NK-92 (cell line): ENCODE results near the gene CLIC6.
"Not testable (repeated sequence)": the region's sequence is repeated elsewhere in the genome, so short reads cannot be mapped to it uniquely, and the experiment has no call there.

Experiments used
- DNase-seq: peaks from one replicate; lab custom pipeline; 2025; ENCODE audit not compliant: unreplicated experiment; lab: John Stamatoyannopoulos, UW

The CLIC6 gene

DNA sequence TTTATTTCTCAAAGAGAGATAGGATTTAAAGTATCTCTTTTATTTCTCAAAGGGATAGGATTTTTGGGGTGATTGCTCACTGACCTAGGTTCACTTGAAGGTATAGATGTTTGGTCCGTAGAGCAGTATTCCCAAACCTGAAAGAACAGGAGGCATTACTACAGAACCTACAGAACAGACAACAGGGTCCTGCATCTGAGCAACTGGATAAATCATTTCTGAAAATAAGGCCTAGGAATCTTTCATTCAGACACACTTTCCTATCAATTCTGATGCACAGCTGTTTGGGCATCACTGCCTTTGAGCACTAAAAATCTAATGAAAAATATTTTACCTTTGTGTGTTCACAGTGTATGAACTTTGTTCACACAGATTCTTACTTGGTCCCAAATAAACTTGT, 17.2 kb upstream of the CLIC6 start:
- no peak for DNase-seq

- DNase-seq, result no peak
Observed at GRCh38 chr21:34653522-34653921, 15.3 kb upstream of the CLIC6 start.

GRCh38 chr21:34661848-34662247, 6.9 kb upstream of the CLIC6 start:
- no peak for DNase-seq

- DNase-seq, result no peak
Observed at GRCh38 chr21:34667761-34668160, 1.0 kb upstream of the CLIC6 start.

- no peak for DNase-seq
Observed at GRCh38 chr21:34669149-34669879, 520 bp downstream of the CLIC6 start.

DNA sequence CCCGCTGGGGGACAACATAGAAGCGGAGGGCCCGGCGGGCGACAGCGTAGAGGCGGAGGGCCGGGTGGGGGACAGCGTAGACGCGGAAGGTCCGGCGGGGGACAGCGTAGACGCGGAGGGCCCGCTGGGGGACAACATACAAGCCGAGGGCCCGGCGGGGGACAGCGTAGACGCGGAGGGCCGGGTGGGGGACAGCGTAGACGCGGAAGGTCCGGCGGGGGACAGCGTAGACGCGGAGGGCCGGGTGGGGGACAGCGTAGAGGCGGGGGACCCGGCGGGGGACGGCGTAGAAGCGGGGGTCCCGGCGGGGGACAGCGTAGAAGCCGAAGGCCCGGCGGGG, 1.1 kb downstream of the CLIC6 start:
- DNase-seq, result not testable (repeated sequence)

GRCh38 chr21:34670220-34670961, 1.6 kb downstream of the CLIC6 start:
- no peak for DNase-seq

DNA sequence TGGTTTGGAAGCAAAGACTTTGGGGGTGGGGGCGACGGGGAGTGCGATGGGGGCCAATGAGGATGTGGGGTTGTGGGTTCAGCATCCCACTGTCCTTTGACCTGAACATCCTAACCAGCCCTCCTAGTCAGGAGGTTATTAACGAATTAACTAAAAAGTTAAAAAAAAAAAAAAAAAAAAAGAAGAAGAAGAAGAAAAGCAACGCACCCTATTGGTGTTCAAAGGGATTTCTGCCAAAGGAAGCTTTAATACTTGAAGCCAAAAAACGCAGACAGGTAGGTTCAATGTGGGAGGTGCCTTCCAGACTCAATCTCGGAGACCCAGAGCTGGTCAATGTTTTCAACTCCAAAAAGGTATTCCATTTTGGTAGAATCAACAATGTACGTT, 2.2 kb downstream of the CLIC6 start:
- no peak for DNase-seq

- DNase-seq, result no peak
Observed at GRCh38 chr21:34671462-34671861, 2.7 kb downstream of the CLIC6 start.

DNA sequence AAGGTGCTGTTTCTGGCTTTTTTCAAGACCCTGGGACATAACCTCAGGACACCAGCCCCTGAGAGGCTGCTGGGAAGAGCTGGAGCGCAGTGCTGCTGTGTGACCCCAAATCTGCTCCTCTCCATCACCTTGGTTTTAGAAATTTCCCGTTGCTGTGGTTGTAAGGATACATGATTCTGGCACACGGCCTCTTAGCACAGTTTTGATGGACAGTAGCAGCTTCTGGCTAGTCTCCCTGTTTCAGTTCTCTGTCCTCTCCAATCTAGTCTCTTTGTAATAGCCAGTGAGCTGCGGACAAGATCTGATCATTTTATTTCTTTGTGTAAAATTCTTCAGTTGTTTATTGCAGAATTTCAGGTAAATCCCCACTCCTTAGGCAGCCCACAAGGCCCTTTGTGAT, 3.1 kb downstream of the CLIC6 start:
- no peak for DNase-seq

DNA sequence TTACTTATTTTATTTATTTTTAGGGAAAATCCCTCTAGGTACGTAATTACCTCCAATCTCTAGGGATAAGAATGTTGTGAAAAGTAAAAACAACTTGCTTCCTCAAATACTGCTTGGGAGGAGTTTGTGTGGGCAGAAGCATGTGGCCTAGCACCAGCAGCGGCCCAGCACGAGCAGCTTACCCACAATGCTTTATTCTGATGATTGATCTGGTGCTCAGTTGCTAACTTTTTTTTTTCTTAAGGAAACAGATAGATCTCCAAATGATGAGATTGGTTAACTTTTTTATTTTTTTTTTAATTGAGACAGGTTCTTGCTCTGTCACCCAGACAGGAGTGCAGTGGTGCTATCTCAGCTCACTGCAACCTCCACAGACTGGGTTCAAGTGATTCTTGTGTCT, 4.2 kb downstream of the CLIC6 start:
- no peak for DNase-seq

DNA sequence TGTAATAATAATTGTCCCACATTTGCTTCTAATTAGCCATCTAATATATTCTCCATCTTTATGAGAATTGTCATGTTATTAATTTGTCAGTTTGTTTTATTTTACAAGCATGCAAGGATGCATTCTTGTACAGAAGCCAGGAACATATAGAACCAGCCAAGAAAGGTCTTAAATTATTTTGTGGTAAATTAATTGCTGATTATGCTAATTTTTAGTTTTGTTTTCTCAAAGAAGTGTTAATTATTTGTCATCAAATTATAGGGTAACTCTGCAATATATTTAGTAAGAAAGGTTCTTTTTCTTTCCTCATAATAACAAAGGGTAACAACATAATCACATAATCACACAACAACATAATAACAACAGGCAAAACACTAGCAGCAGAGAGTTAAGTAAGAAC, 5.7 kb downstream of the CLIC6 start:
- DNase-seq, result no peak

- no peak for DNase-seq
Observed at GRCh38 chr21:34675871-34676270, 7.1 kb downstream of the CLIC6 start.

DNA sequence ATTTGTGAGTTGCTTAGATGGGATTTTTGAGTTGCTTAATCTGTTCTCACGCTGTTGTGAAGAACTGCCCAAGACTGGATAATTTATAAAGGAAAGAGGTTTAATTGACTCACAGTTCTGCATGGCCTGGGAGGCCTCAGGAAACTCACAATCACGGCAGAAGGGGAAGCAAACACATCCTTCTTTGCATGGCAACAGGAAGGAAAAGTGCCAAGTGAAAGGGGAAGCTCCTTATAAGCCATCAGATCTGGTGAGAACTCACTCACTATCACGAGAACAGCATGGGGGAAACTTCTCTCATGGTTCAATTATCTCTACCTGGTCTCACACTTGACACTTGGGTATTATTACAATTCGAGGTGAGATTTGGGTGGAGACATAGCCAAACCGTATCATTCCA, 10.3 kb downstream of the CLIC6 start:
- DNase-seq, result no peak

DNA sequence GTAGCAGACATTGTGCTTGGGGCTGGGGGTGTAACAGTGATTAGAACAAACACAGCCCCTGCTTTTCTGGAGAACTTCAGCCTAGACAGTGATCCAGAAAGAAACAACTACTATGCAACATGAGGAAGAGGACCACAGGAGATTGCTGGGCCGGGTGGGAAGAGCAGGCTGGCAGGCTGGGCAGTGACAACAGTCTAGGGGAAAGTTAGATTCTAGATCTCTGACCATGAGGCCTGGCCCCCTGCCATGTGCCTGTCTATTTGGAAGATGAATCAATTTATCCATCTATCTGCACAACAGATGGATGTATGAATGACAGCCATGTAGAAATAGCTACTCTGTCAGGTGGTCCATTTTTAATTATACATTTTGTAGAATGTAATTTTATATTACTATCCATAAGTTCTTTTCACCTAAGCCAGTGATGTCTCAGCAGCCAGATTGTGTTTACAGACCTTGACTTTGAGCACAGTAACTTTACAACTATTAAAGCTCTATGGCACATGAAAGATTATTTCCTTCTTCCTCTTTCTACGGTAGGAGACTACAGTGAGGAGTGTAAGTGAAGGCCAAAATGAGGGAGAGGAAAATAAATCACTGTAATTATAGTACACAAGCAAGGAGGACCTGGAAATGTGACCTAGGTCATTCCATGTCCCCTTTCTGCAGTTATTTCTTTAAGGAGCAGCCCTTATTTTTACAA, 15.5 kb downstream of the CLIC6 start:
- DNase-seq, result no peak

DNA sequence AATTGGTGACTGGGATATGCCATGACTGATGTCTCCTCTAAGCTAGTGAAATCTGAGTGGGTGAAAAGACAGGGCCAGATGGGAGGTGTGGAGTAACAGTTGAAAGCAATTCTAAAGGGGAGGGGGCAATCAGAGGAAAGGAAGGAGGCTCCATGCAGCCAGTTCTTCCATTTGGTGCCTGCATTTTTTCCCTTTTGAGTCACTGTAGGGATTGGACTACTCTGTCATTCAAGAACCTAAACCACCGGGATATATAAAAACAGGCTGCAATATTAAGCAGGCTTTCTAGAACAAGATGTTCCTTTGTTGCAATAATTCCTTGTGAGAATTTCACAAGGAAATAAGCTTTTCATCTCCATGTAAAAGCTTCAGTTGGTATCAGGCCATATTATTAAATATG, 18.3 kb downstream of the CLIC6 start:
- no peak for DNase-seq

DNA sequence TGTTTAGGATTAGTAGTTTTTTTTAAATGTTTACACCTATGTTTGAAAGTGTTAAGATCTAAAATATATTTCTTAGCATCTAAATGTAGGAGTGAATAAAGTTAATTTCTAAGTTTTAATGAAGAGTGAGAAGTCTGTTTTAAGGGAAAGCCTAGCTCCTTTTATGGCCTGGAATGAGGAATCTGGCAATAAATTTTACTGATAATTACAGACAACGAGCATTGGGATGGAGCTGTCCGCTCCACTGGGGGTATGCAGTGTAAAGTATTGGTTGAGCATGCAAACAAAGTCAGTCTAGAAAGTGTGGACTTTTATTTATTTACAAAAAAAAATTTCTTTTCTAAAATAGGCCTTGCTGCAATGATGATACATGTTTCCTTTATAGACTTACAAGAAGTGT, 19.0 kb downstream of the CLIC6 start:
- no peak for DNase-seq

DNA sequence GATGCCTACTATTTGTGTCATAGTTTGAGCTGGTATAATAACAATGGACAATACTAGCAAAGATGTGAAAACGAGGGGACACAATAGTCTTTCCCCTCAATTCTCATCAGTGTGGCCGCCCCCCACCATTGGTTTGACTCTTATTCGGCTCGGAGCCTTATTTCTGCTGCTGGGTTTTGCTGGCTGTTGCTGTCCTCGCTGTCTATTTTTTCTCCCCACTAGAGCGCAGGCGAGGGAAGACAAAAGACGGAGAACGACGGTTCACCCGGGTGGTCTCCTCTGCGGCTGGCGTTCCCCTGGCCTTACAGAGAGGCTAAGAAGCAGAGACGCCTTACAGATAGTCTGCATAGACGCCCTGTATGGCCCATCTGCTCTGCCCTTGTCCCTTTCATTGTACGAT, 19.4 kb downstream of the CLIC6 start:
- no peak for DNase-seq

- no peak for DNase-seq
Observed at GRCh38 chr21:34688715-34689114, 19.9 kb downstream of the CLIC6 start.

DNA sequence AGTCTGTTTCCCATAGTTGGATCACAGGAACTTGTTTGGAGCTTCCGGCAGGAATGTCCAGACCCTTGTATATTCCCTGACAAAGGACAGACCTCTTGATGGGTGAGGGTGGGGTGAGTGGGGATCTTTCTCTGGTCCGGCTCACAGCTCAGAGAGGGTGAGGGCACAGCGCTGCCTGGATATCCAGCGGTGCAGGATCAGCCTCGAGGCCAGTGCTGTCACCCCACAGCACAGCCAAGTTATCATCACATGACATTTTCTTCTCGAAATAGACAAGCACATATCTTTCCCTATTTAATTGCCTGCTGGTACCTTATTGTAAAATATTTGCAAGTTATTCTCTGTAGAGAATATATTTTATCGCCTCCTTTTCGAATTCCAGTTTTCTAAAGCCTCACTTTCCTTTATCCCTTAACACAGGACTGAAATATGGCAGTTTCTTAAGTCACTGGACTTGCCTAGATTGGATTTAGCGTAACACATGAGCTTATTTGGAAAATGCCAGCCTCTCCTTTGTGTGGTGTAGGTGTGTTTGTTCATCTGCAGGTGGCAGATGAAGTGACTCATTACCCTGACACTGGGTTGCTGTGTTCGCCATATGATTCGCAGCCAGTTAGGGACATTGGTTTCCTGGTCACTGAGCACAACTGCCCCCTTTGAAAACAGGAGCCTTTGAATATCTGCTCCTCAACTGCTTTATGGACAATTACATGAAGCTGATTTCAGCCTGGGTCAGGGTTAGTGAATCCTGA, 21.4 kb downstream of the CLIC6 start:
- no peak for DNase-seq

DNA sequence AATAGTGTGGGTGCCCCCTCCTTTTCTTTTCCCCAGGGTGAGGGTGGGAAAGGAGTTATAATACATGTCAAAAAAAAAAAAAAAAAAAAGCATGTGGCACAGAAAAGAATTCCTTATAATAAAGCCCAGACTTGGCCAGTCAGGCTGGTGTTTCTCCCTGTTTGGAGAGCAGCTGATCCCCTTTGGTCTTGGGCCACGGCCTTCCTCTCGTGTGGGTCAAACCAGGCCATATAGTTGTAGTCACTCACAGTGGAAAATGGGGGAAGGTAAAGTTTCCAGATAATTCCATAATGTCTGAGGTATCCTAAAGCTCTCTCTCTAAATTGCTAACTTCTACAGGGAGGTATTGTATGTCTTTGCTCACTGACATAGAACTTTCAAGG, 22.0 kb downstream of the CLIC6 start:
- no peak for DNase-seq
